ENCODE measurements around the gene ZNHIT3. TPM values are rescaled to one million over a fixed set of nuclear protein-coding genes. Genes with fewer than 3 reads are reported as not detected.
A peak's percentile ranks its signal among the peaks of the same experiment; 100 is the strongest.
"Not testable (repeated sequence)": the region's sequence is repeated elsewhere in the genome, so short reads cannot be mapped to it uniquely, and the experiment has no call there.

The ZNHIT3 gene
- total RNA-seq, 8 experiments from 2014 or later: 40.8 to 83.4 (median 64.4) TPM

GRCh38 chr17:36507266-36507665, 20.8 kb downstream of the ZNHIT3 start:
- Histone ChIP-seq H3K4me3 (no peak overlapping the region), H3K27ac (no peak overlapping the region), H3K4me1 (replicated peaks in 1 of 2) (no peaks in the 10 kb centered on the region)
- WGBS, 10 experiments: 82 to 100% (median 93%) methylated on average over 1 to 5 of the region's 6 CpGs; no CpG with 5 or more reads in 4 of the 10 experiments
- ATAC-seq (replicated peaks in 6 of 8): no peak
- in situ Hi-C loops (cut with MboI; ENCODE audit: low pct_unique_long_range_greater_than_20kb in 2 of 9, low sequenced_read_pairs in 9 of 9, unreplicated experiment in 9 of 9): no loop called here

GRCh38 chr17:36508439-36508838, 22.0 kb downstream of the ZNHIT3 start:
- H3K4me3 ChIP-seq; ATAC-seq (replicated peaks in 6 of 8); H3K4me1 ChIP-seq (replicated peaks in 1 of 2); H3K27ac ChIP-seq; in situ Hi-C loops (cut with MboI; ENCODE audit: low pct_unique_long_range_greater_than_20kb in 2 of 9, low sequenced_read_pairs in 9 of 9, unreplicated experiment in 9 of 9): not testable (repeated sequence)
- 80 to 93% methylated on average over 1 to 2 of the region's 2 CpGs; no CpG with 5 or more reads in 8 of the 10 experiments for WGBS, 10 experiments

GRCh38 chr17:36509272-36509985, 22.9 kb downstream of the ZNHIT3 start:
- Histone ChIP-seq H3K4me3 (no peak overlapping the region), H3K4me1 (replicated peaks in 1 of 2) (no peaks in the 10 kb centered on the region), H3K27ac (no peak overlapping the region)
- WGBS, 10 experiments: 80 to 100% (median 93%) methylated on average over 1 to 7 of the region's 9 CpGs; no CpG with 5 or more reads in 1 of the 10 experiments
- no peak for ATAC-seq (replicated peaks in 6 of 8)
- in situ Hi-C loops (cut with MboI; ENCODE audit: low pct_unique_long_range_greater_than_20kb in 2 of 9, low sequenced_read_pairs in 9 of 9, unreplicated experiment in 9 of 9): no loop called here

GRCh38 chr17:36510636-36511035, 24.2 kb downstream of the ZNHIT3 start:
- ATAC-seq (replicated peaks in 6 of 8): no peak
- WGBS, 10 experiments: 87 to 100% (median 94%) methylated on average over 1 to 10 of the region's 14 CpGs; no CpG with 5 or more reads in 3 of the 10 experiments
- H3K27ac ChIP-seq: no peak overlapping the region
- no peak overlapping the region for H3K4me3 ChIP-seq
- no peaks in the 10 kb centered on the region for H3K4me1 ChIP-seq (replicated peaks in 1 of 2)
- in situ Hi-C loops (cut with MboI; ENCODE audit: low pct_unique_long_range_greater_than_20kb in 2 of 9, low sequenced_read_pairs in 9 of 9, unreplicated experiment in 9 of 9): no loop called here

GRCh38 chr17:36511216-36511615, 24.7 kb downstream of the ZNHIT3 start:
- ATAC-seq (replicated peaks in 6 of 8): no peak
- 60 to 97% (median 80%) methylated on average over 1 to 6 of the region's 6 CpGs; no CpG with 5 or more reads in 5 of the 10 experiments for WGBS, 10 experiments
- Histone ChIP-seq H3K4me1 (replicated peaks in 1 of 2) (no peaks in the 10 kb centered on the region), H3K4me3 (no peak overlapping the region), H3K27ac (no peak overlapping the region)
- in situ Hi-C loops (cut with MboI; ENCODE audit: low pct_unique_long_range_greater_than_20kb in 2 of 9, low sequenced_read_pairs in 9 of 9, unreplicated experiment in 9 of 9): no loop called here

GRCh38 chr17:36512641-36513040, 26.2 kb downstream of the ZNHIT3 start:
- WGBS, 10 experiments: 83 to 100% (median 97%) methylated on average over 1 to 3 of the region's 5 CpGs; no CpG with 5 or more reads in 4 of the 10 experiments
- ATAC-seq (replicated peaks in 6 of 8): no peak
- no peak overlapping the region for H3K4me3 ChIP-seq
- in situ Hi-C loops (cut with MboI; ENCODE audit: low pct_unique_long_range_greater_than_20kb in 2 of 9, low sequenced_read_pairs in 9 of 9, unreplicated experiment in 9 of 9): no loop called here
- no peaks in the 10 kb centered on the region for H3K4me1 ChIP-seq (replicated peaks in 1 of 2)
- no peak overlapping the region for H3K27ac ChIP-seq

- in situ Hi-C loops (cut with MboI; ENCODE audit: low pct_unique_long_range_greater_than_20kb in 2 of 9, low sequenced_read_pairs in 9 of 9, unreplicated experiment in 9 of 9): no loop called here
- ATAC-seq (replicated peaks in 6 of 8): no peak
- Histone ChIP-seq H3K27ac (no peak overlapping the region), H3K4me1 (replicated peaks in 1 of 2) (no peaks in the 10 kb centered on the region), H3K4me3 (no peak overlapping the region)
- WGBS, 10 experiments: 80 to 100% (median 100%) methylated on average over 1 to 3 of the region's 3 CpGs; no CpG with 5 or more reads in 5 of the 10 experiments
Observed at GRCh38 chr17:36514856-36515255, 28.4 kb downstream of the ZNHIT3 start.

GRCh38 chr17:36515837-36516236, 29.4 kb downstream of the ZNHIT3 start:
- Histone ChIP-seq H3K4me1 (replicated peaks in 1 of 2) (no peaks in the 10 kb centered on the region), H3K4me3 (no peak overlapping the region), H3K27ac (no peak overlapping the region)
- in situ Hi-C loops (cut with MboI; ENCODE audit: low pct_unique_long_range_greater_than_20kb in 2 of 9, low sequenced_read_pairs in 9 of 9, unreplicated experiment in 9 of 9): no loop called here
- ATAC-seq (replicated peaks in 6 of 8): no peak
- whole genome bisulfite sequencing, 10 experiments: 74 to 100% (median 91%) methylated on average over 1 to 4 of the region's 4 CpGs; no CpG with 5 or more reads in 6 of the 10 experiments

GRCh38 chr17:36523113-36523512, 36.6 kb downstream of the ZNHIT3 start:
- Histone ChIP-seq H3K4me1 (replicated peaks in 1 of 2) (no peaks in the 10 kb centered on the region), H3K27ac (no peak overlapping the region), H3K4me3 (no peak overlapping the region)
- 0 to 100% (median 88%) methylated on average over 1 to 2 of the region's 2 CpGs; no CpG with 5 or more reads in 1 of the 10 experiments for WGBS, 10 experiments
- no peak for ATAC-seq (replicated peaks in 6 of 8)
- in situ Hi-C loops (cut with MboI; ENCODE audit: low pct_unique_long_range_greater_than_20kb in 2 of 9, low sequenced_read_pairs in 9 of 9, unreplicated experiment in 9 of 9): no loop called here

- no peak overlapping the region for H3K27ac ChIP-seq
- WGBS, 10 experiments: 94 to 100% (median 100%) methylated on average over 1 to 3 of the region's 4 CpGs; no CpG with 5 or more reads in 3 of the 10 experiments
- no peak overlapping the region for H3K4me3 ChIP-seq
- H3K4me1 ChIP-seq (replicated peaks in 1 of 2): no peaks in the 10 kb centered on the region
- ATAC-seq (replicated peaks in 6 of 8): no peak
- in situ Hi-C loops (cut with MboI; ENCODE audit: low pct_unique_long_range_greater_than_20kb in 2 of 9, low sequenced_read_pairs in 9 of 9, unreplicated experiment in 9 of 9): no loop called here
Observed at GRCh38 chr17:36524428-36524876, 38.0 kb downstream of the ZNHIT3 start.

GRCh38 chr17:36525113-36525512, 38.6 kb downstream of the ZNHIT3 start:
- in situ Hi-C loops (cut with MboI; ENCODE audit: low pct_unique_long_range_greater_than_20kb in 2 of 9, low sequenced_read_pairs in 9 of 9, unreplicated experiment in 9 of 9): no loop called here
- no peaks in the 10 kb centered on the region for H3K4me1 ChIP-seq (replicated peaks in 1 of 2)
- H3K27ac ChIP-seq: no peak overlapping the region
- no peak for ATAC-seq (replicated peaks in 6 of 8)
- WGBS, 10 experiments: 80 to 100% (median 92%) methylated on average over 1 to 2 of the region's 2 CpGs; no CpG with 5 or more reads in 5 of the 10 experiments
- H3K4me3 ChIP-seq: no peak overlapping the region

GRCh38 chr17:36525888-36526287, 39.4 kb downstream of the ZNHIT3 start:
- no peak for ATAC-seq (replicated peaks in 6 of 8)
- WGBS, 10 experiments: 80 to 100% (median 98%) methylated on average over 1 to 6 of the region's 6 CpGs; no CpG with 5 or more reads in 4 of the 10 experiments
- H3K27ac ChIP-seq: no peak overlapping the region
- no peak overlapping the region for H3K4me3 ChIP-seq
- in situ Hi-C loops (cut with MboI; ENCODE audit: low pct_unique_long_range_greater_than_20kb in 2 of 9, low sequenced_read_pairs in 9 of 9, unreplicated experiment in 9 of 9): no loop called here
- no peaks in the 10 kb centered on the region for H3K4me1 ChIP-seq (replicated peaks in 1 of 2)

- in situ Hi-C loops (cut with MboI; ENCODE audit: low pct_unique_long_range_greater_than_20kb in 2 of 9, low sequenced_read_pairs in 9 of 9, unreplicated experiment in 9 of 9): no loop called here
- H3K4me1 ChIP-seq (replicated peaks in 1 of 2): no peaks in the 10 kb centered on the region
- 84 to 100% (median 100%) methylated on average over 1 to 5 of the region's 7 CpGs; no CpG with 5 or more reads in 5 of the 10 experiments for WGBS, 10 experiments
- H3K27ac ChIP-seq: no peak overlapping the region
- no peak overlapping the region for H3K4me3 ChIP-seq
- peak in 1 of 8 experiments; percentile 23 for ATAC-seq (replicated peaks in 6 of 8)
Observed at GRCh38 chr17:36527621-36528250, 41.3 kb downstream of the ZNHIT3 start.
